Measurements from ENCODE around the gene SMAD1. TPM values are rescaled to one million over a fixed set of nuclear protein-coding genes. Genes with fewer than 3 reads are reported as not detected.

Gene SMAD1
- total RNA-seq, 1 donor from 2014 or later: 26.3 TPM

DNA sequence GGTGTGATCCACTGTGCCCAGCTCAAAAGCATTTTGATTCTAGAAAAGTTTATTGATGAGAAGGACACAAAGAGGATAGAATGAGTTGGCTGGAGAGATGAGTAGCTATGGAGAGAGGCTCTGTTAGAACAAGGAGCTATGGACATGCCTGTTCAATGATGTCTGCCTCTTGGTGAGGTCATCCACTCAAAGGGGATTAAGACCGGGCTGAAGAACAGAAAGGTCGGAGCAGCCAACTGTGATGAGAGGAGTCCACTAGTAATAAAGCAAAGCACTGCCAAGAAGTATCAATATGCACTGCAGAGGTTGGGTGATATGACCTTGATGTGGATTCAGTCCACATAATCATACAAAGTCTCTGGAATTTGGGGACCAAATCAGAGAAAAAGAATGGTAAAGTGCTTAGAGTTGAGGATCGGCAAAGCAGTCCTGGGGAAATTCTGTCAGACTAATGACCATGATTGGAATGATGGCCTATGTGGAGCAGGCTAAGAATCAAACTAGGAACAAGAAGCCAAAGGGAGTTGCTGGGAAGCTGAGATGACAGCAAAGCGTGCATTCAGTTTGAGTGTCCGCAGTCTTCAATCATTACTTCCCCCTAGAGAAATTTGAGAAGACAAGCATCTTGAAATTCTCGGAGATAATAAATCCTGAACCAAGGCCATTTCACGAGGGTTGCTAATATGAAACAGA lies 81.8 kb downstream of the SMAD1 start:
- H3K9me3 Mint-ChIP-seq (ENCODE audit: low read depth): peaks cover 4% of the 10 kb centered on the region
- TF ChIP-seq, protein P1, sequence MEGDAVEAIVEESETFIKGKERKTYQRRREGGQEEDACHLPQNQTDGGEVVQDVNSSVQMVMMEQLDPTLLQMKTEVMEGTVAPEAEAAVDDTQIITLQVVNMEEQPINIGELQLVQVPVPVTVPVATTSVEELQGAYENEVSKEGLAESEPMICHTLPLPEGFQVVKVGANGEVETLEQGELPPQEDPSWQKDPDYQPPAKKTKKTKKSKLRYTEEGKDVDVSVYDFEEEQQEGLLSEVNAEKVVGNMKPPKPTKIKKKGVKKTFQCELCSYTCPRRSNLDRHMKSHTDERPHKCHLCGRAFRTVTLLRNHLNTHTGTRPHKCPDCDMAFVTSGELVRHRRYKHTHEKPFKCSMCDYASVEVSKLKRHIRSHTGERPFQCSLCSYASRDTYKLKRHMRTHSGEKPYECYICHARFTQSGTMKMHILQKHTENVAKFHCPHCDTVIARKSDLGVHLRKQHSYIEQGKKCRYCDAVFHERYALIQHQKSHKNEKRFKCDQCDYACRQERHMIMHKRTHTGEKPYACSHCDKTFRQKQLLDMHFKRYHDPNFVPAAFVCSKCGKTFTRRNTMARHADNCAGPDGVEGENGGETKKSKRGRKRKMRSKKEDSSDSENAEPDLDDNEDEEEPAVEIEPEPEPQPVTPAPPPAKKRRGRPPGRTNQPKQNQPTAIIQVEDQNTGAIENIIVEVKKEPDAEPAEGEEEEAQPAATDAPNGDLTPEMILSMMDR (IDR thresholded peaks at IDR 0.05; ENCODE audit: unreplicated experiment): no peak
- H3K4me3 Mint-ChIP-seq (ENCODE audit: low read depth): no peak overlapping the region
- DNase-seq (ENCODE audit: low spot score, unreplicated experiment): no peak
- no peak overlapping the region for H3K27ac Mint-ChIP-seq
- H3K27me3 Mint-ChIP-seq: no peaks in the 10 kb centered on the region
- no peaks in the 10 kb centered on the region for H3K4me1 Mint-ChIP-seq (ENCODE audit: low read depth)
- peaks cover 12% of the 10 kb centered on the region for H3K36me3 Mint-ChIP-seq (ENCODE audit: insufficient read depth)

DNA sequence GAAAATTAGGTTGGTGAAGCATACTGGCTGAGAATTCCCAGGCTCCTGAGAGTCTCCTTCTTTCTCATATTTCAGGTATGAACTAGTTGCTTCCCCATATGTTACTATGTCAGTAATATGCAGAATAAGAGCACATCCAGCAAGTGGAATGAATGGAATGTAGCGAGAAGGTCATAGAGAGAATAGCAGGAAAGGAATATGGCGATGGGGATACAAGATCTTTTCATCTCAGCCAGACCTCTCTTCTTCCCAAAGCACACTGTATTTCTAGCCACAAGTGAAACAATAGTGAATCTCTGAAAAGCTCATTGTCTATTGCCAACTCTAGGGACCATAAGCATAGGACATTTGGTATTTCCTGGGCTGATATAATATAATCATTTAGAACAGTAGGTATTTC lies 82.9 kb downstream of the SMAD1 start:
- DNase-seq (ENCODE audit: low spot score, unreplicated experiment): no peak
- H3K27me3 Mint-ChIP-seq: no peaks in the 10 kb centered on the region
- H3K4me3 Mint-ChIP-seq (ENCODE audit: low read depth): no peak overlapping the region
- H3K4me1 Mint-ChIP-seq (ENCODE audit: low read depth): no peaks in the 10 kb centered on the region
- peaks cover 11% of the 10 kb centered on the region for H3K9me3 Mint-ChIP-seq (ENCODE audit: low read depth)
- no peak overlapping the region for H3K27ac Mint-ChIP-seq
- H3K36me3 Mint-ChIP-seq (ENCODE audit: insufficient read depth): peaks cover 6% of the 10 kb centered on the region
- TF ChIP-seq, protein P1 (IDR thresholded peaks at IDR 0.05; ENCODE audit: unreplicated experiment): no peak

DNA sequence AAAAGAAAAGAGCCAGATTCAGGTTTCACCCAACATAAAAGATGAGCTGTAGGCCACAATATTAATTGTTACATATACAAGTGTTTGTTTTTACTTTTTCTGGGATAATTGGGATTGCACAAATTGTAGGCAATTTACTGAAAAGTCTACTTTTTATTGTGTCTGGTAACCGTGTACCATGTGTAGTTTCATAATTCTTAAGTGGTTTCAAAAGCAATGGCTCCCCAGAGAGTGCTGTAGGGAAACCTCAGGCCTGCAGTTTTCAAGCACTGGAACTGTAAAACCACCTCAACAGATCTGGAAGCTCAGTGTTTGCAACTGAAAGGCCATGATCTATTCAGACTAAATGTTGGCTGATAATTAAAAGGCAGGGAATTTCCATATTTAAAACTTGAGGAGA lies 83.7 kb downstream of the SMAD1 start:
- TF ChIP-seq, protein P1 (IDR thresholded peaks at IDR 0.05; ENCODE audit: unreplicated experiment): no peak
- peaks cover 4% of the 10 kb centered on the region for H3K36me3 Mint-ChIP-seq (ENCODE audit: insufficient read depth)
- no peak for DNase-seq (ENCODE audit: low spot score, unreplicated experiment)
- H3K4me1 Mint-ChIP-seq (ENCODE audit: low read depth): no peaks in the 10 kb centered on the region
- no peaks in the 10 kb centered on the region for H3K27me3 Mint-ChIP-seq
- H3K27ac Mint-ChIP-seq: no peak overlapping the region
- no peak overlapping the region for H3K4me3 Mint-ChIP-seq (ENCODE audit: low read depth)
- H3K9me3 Mint-ChIP-seq (ENCODE audit: low read depth): peaks cover 18% of the 10 kb centered on the region

DNA sequence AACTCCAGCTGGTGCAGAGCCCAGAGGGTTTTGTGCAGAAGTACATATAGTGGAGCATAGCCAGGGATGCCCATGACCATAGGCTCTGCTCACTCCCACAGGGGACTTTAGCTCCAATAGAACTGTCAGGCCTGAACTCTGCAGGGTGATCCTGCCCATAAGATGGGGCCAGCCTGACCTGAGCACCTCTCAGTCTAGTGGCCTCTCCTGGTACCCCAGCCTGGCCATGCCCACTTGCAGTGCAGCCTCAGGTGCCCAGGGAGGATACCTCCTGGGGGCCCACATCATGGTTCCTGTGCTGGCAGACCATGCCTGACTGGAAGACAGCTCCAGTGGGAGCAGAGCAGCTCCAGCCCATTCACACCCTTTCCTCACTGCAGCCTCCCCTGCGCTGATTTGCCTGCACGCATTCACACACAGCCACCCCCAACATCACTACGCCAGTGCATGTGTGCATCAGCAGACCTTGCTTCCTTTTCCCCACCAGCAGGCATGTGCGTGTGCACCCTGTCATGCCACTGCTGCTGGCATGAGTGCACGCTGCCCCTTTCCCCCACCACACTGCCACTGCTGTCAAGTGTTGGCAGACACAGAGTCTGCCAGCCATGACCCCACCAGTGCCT lies 84.5 kb downstream of the SMAD1 start:
- DNase-seq (ENCODE audit: low spot score, unreplicated experiment): no peak
- TF ChIP-seq, protein P1 (IDR thresholded peaks at IDR 0.05; ENCODE audit: unreplicated experiment): no peak
- Mint-ChIP-seq H3K27ac (no peak overlapping the region), H3K9me3 (ENCODE audit: low read depth) (peaks cover 24% of the 10 kb centered on the region), H3K27me3 (no peaks in the 10 kb centered on the region), H3K4me3 (ENCODE audit: low read depth) (no peak overlapping the region), H3K36me3 (ENCODE audit: insufficient read depth) (peaks cover 2% of the 10 kb centered on the region), H3K4me1 (ENCODE audit: low read depth) (no peaks in the 10 kb centered on the region)

DNA sequence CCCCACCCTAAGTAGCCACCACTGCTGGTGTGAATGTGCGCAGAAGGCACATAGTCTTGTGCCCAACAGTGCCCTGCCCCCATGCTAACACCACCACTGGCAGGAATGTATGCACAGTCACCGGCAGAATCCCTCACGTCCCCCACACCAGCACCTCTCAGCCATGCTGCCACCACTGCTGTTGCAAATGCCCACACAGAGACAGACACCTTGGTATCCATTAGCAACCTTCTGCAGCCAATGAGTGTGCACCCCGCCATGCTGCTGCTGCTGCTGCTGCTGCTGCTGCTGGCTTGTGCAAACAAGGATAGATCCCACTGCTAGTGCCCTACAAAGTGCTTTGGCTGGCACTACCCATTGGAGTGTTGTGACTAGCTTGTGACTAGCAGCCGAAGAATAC lies 85.1 kb downstream of the SMAD1 start:
- H3K27ac Mint-ChIP-seq: no peak overlapping the region
- H3K27me3 Mint-ChIP-seq: no peaks in the 10 kb centered on the region
- H3K36me3 Mint-ChIP-seq (ENCODE audit: insufficient read depth): peaks cover 2% of the 10 kb centered on the region
- peaks cover 24% of the 10 kb centered on the region for H3K9me3 Mint-ChIP-seq (ENCODE audit: low read depth)
- H3K4me1 Mint-ChIP-seq (ENCODE audit: low read depth): no peaks in the 10 kb centered on the region
- DNase-seq (ENCODE audit: low spot score, unreplicated experiment): no peak
- H3K4me3 Mint-ChIP-seq (ENCODE audit: low read depth): no peak overlapping the region
- TF ChIP-seq, protein P1 (IDR thresholded peaks at IDR 0.05; ENCODE audit: unreplicated experiment): no peak

Measured in progenitor cell of endocrine pancreas (in vitro differentiated cells).